ENCODE data around the gene CD247.

The CD247 gene

DNA sequence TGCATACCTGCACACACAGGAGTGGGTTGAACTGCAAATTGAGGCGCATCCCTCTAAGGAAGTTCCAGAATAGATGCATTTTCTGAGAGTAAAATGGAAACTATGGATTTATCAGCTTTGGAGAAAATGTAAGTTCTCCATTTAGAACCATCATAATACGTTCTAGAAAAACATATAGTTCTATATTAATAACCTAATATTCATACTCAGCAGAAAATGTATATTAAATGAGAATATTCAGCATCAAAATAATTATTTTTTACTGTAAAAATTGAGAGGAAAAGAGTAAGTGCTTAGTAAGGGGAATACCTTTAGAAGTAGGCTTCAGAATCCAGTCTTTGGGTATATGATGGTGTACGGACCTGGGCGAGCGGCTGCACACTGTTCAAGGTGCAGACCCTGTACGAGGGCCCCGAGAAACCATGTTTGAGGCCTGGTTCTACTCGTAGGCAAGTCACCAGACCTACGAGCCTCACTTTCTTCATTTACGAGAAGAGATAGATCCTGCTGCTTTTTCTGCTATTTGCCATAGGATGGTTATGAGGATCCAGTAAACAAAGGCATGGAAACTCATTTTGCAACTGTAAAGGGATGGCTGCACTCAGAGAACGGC, 6.8 kb downstream of the CD247 start:
- no peak for DNase-seq (ENCODE audit: low read depth)
- TF ChIP-seq, protein P1, sequence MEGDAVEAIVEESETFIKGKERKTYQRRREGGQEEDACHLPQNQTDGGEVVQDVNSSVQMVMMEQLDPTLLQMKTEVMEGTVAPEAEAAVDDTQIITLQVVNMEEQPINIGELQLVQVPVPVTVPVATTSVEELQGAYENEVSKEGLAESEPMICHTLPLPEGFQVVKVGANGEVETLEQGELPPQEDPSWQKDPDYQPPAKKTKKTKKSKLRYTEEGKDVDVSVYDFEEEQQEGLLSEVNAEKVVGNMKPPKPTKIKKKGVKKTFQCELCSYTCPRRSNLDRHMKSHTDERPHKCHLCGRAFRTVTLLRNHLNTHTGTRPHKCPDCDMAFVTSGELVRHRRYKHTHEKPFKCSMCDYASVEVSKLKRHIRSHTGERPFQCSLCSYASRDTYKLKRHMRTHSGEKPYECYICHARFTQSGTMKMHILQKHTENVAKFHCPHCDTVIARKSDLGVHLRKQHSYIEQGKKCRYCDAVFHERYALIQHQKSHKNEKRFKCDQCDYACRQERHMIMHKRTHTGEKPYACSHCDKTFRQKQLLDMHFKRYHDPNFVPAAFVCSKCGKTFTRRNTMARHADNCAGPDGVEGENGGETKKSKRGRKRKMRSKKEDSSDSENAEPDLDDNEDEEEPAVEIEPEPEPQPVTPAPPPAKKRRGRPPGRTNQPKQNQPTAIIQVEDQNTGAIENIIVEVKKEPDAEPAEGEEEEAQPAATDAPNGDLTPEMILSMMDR (IDR thresholded peaks at IDR 0.05; ENCODE audit: insufficient read depth, low read depth, low read length, missing control alignments): no peak
- no peak overlapping the region for H3K4me3 ChIP-seq (ENCODE audit: low read depth, low read length)

DNA sequence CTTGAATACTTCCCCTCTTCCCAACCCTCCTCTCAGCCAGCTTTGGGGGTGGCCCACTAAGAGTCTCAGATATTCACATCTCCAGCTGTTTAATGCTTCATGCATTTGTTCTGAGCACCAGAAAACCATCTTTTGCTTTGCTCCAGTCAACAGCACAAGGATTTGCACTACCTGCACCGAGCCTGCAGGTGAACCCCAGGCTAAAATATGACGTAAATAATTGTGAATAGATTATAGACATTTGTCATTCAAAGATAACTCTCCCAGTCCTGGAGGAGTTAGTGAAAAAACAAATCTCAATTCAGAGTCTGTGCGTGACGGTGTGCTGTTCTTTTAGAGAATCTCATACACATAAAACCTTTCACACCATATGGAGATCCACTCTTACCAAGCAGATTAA, 7.4 kb downstream of the CD247 start:
- no peak overlapping the region for H3K4me3 ChIP-seq (ENCODE audit: low read depth, low read length)
- no peak for DNase-seq (ENCODE audit: low read depth)
- TF ChIP-seq, protein P1 (IDR thresholded peaks at IDR 0.05; ENCODE audit: insufficient read depth, low read depth, low read length, missing control alignments): no peak

DNA sequence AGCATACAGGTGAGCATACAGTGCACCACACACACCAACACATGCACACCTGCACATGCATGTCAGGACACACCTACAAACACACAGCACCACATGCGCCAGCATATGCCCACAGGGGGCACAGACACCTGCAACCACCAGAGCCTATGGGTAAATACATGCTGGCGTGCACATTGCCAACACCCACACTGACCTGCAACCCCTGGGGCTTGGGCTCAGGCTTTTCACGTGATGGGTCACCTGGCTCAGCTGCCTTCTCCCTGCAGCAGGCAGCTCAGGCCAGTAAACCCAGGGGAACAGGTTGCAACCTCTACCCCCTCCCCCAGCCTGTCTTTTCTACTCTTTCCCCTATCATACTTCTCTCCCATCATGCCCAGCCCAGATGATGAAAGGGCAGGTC, 8.1 kb downstream of the CD247 start:
- TF ChIP-seq, protein P1 (IDR thresholded peaks at IDR 0.05; ENCODE audit: insufficient read depth, low read depth, low read length, missing control alignments): no peak
- H3K4me3 ChIP-seq (ENCODE audit: low read depth, low read length): no peak overlapping the region
- DNase-seq (ENCODE audit: low read depth): no peak

DNA sequence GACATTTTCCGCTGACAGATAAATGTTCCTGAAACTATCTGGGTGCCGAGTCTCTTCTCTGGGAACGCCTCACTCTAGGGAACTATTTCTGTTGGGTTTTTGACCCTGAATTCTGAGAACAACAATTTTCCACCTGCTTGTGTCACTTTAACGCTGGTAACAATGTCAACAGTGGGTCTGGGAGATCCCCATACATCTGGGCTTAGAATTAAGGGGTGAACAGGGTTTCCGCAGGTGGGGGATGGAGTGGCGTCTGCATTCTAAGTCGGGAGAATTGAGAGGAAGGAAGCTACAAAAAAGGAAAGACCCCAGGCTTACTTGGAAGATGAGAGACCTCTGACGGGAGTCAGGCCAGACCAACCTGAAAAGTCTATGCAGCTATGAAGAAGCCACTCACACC, 8.7 kb downstream of the CD247 start:
- no peak overlapping the region for H3K4me3 ChIP-seq (ENCODE audit: low read depth, low read length)
- DNase-seq (ENCODE audit: low read depth): no peak
- TF ChIP-seq, protein P1 (IDR thresholded peaks at IDR 0.05; ENCODE audit: insufficient read depth, low read depth, low read length, missing control alignments): no peak

- DNase-seq (ENCODE audit: low read depth): no peak
- H3K4me3 ChIP-seq (ENCODE audit: low read depth, low read length): no peak overlapping the region
- TF ChIP-seq, protein P1 (IDR thresholded peaks at IDR 0.05; ENCODE audit: insufficient read depth, low read depth, low read length, missing control alignments): no peak
Measured at GRCh38 chr1:167507719-167508118, 10.6 kb downstream of the CD247 start.

- TF ChIP-seq, protein P1 (IDR thresholded peaks at IDR 0.05; ENCODE audit: insufficient read depth, low read depth, low read length, missing control alignments): no peak
- DNase-seq (ENCODE audit: low read depth): no peak
- H3K4me3 ChIP-seq (ENCODE audit: low read depth, low read length): no peak overlapping the region
Measured at GRCh38 chr1:167504467-167504827, 13.9 kb downstream of the CD247 start.
